HG03342 (cell line): ENCODE data around the gene SEMA5A.

Experiments used
- ATAC-seq: cut with Tn5 transposase; IDR thresholded peaks from one replicate; pipeline ENCODE4 v1.9.1; 2021; ENCODE audit warnings: mild to moderate bottlenecking, moderate library complexity; ENCODE audit not compliant: unreplicated experiment

SEMA5A gene

GRCh38 chr5:9040475-9040874 lies 505.4 kb downstream of the SEMA5A start:
- no peak for ATAC-seq

- no peak for ATAC-seq
These were observed 508.8 kb downstream of the SEMA5A start for GRCh38 chr5:9037048-9037447.

GRCh38 chr5:9035346-9035745 lies 510.5 kb downstream of the SEMA5A start:
- ATAC-seq: no peak

GRCh38 chr5:9034649-9035048 lies 511.2 kb downstream of the SEMA5A start:
- ATAC-seq: no peak

- no peak for ATAC-seq
These were observed 512.4 kb downstream of the SEMA5A start for GRCh38 chr5:9033524-9033923.

- ATAC-seq: no peak
These were observed 519.9 kb downstream of the SEMA5A start for GRCh38 chr5:9025942-9026341.

GRCh38 chr5:9020996-9021395 lies 524.9 kb downstream of the SEMA5A start:
- ATAC-seq: no peak

GRCh38 chr5:9015937-9016270 lies 530.0 kb downstream of the SEMA5A start:
- ATAC-seq: no peak

- ATAC-seq: no peak
These were observed 530.5 kb downstream of the SEMA5A start for GRCh38 chr5:9015260-9015936.

GRCh38 chr5:9013147-9013546 lies 532.7 kb downstream of the SEMA5A start:
- ATAC-seq: no peak

GRCh38 chr5:9009931-9010651 lies 535.8 kb downstream of the SEMA5A start:
- ATAC-seq: no peak

- no peak for ATAC-seq
These were observed 548.3 kb downstream of the SEMA5A start for GRCh38 chr5:8997542-8998070.

GRCh38 chr5:8993031-8993430 lies 552.8 kb downstream of the SEMA5A start:
- no peak for ATAC-seq
